Activated CD4-positive, alpha-beta T cell treated with anti-CD3 and anti-CD28 coated beads for 24 hours (primary cell): ENCODE measurements around the gene MAS1.
A peak's percentile ranks its signal among the peaks of the same experiment; 100 is the strongest.
"Not testable (repeated sequence)": the region's sequence is repeated elsewhere in the genome, so short reads cannot be mapped to it uniquely, and the experiment has no call there.

Experiments
- DNase-seq, 2 donors: peaks; one replicate each; pipeline ENCODE4 v3.0.0-alpha.2; 2020; ENCODE audit warnings: low read depth in 2 of 2

MAS1 gene

GRCh38 chr6:159890792-159891191, at the start of gene MAS1:
Gene MAS1, plus strand, starts transcription at chr6:159890988. Its CDS starts 15,968 bp downstream, at chr6:159906956.
- no peak for DNase-seq

GRCh38 chr6:159842035-159842434, 48.8 kb upstream of the MAS1 start:
- no peak for DNase-seq

- DNase-seq = no peak
Observed at GRCh38 chr6:159844737-159845645, 45.8 kb upstream of the MAS1 start.

GRCh38 chr6:159848552-159848951, 42.2 kb upstream of the MAS1 start:
- DNase-seq = not testable (repeated sequence)

GRCh38 chr6:159849851-159850250, 40.9 kb upstream of the MAS1 start:
- DNase-seq = not testable (repeated sequence)

- no peak for DNase-seq
Observed at GRCh38 chr6:159852877-159853276, 37.9 kb upstream of the MAS1 start.

- no peak for DNase-seq
Observed at GRCh38 chr6:159853754-159854153, 37.0 kb upstream of the MAS1 start.

- no peak for DNase-seq
Observed at GRCh38 chr6:159854959-159855358, 35.8 kb upstream of the MAS1 start.

GRCh38 chr6:159858259-159858658, 32.5 kb upstream of the MAS1 start:
- DNase-seq = no peak

- no peak for DNase-seq
Observed at GRCh38 chr6:159860482-159860881, 30.3 kb upstream of the MAS1 start.

- no peak for DNase-seq
Observed at GRCh38 chr6:159862103-159862502, 28.7 kb upstream of the MAS1 start.

- DNase-seq = peak in 1 of 2 donors; percentile 14
Observed at GRCh38 chr6:159863341-159863740, 27.4 kb upstream of the MAS1 start.

GRCh38 chr6:159865226-159865920, 25.4 kb upstream of the MAS1 start:
- no peak for DNase-seq

- DNase-seq = no peak
Observed at GRCh38 chr6:159866286-159867247, 24.2 kb upstream of the MAS1 start.

GRCh38 chr6:159871241-159871640, 19.5 kb upstream of the MAS1 start:
- DNase-seq = no peak

- DNase-seq = no peak
Observed at GRCh38 chr6:159871906-159872305, 18.9 kb upstream of the MAS1 start.

GRCh38 chr6:159874435-159874834, 16.4 kb upstream of the MAS1 start:
- no peak for DNase-seq

GRCh38 chr6:159875194-159875593, 15.6 kb upstream of the MAS1 start:
- DNase-seq = no peak

- DNase-seq = no peak
Observed at GRCh38 chr6:159876242-159876641, 14.5 kb upstream of the MAS1 start.

- no peak for DNase-seq
Observed at GRCh38 chr6:159877256-159877808, 13.5 kb upstream of the MAS1 start.

- DNase-seq = no peak
Observed at GRCh38 chr6:159878341-159878740, 12.4 kb upstream of the MAS1 start.
